Middle frontal gyrus (tissue), 1 donor: ENCODE results near the gene SERPINA3.
"Not testable (repeated sequence)": the region's sequence is repeated elsewhere in the genome, so short reads cannot be mapped to it uniquely, and the experiment has no call there.

Experiments used
- DNase-seq: peaks from one replicate; pipeline ENCODE4 v3.0.0-alpha.2; 2015; ENCODE audit warnings: low spot score; ENCODE audit errors: extremely low spot score

Gene SERPINA3

DNA sequence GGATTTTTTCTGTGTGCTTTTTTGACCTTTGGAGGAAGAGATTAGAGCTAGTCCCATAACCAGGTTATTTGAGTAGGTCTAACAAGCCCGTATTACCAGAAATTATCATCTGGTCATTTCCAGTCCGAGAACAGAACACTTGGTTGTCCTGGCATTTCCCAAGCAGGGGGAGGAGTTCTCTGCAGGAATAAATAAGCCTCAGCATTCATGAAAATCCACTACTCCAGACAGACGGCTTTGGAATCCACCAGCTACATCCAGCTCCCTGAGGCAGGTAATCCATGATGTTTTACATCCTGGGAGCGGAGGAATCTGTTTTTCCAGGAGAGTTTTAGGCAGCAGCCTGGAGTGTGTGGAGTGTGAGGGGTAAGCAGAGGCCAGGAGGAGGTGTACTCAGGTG is at the start of gene SERPINA3:
Gene SERPINA3 (plus strand): TSS at position 218 of the 400 bp plus-strand sequence. CDS start 2,051 bp downstream, outside the sequence.
- no peak for DNase-seq

DNA sequence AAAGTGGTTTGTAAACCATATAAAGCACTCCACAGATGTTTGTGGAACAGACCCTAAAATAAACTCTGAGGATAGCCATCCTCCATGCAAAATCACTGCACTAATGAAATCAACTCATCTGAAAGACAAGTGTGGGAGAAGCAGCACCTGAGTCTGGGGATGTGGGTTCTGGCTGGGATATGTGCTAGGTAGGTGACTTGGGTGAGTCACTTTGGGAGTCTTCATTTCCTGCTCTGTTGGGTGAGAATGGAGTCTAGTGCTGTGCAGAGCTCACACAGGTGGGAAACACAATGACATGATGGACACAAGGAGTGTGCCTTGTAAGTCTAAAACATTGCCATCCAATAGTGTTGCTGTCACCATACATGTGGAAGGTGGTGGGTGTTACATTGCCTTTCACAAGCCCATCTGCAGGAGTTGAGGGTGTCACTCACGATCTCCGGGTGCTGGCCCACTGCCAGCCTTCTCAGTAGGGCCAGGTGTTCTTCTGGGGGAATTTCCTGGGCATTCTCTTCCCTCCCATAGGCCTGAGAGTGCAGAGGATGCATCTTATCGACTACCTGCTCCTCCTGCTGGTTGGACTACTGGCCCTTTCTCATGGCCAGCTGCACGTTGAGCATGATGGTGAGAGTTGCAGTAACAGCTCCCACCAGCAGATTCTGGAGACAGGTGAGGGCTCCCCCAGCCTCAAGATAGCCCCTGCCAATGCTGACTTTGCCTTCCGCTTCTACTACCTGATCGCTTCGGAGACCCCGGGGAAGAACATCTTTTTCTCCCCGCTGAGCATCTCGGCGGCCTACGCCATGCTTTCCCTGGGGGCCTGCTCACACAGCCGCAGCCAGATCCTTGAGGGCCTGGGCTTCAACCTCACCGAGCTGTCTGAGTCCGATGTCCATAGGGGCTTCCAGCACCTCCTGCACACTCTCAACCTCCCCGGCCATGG is 49.0 kb upstream of the SERPINA3 start:
- no peak for DNase-seq

DNA sequence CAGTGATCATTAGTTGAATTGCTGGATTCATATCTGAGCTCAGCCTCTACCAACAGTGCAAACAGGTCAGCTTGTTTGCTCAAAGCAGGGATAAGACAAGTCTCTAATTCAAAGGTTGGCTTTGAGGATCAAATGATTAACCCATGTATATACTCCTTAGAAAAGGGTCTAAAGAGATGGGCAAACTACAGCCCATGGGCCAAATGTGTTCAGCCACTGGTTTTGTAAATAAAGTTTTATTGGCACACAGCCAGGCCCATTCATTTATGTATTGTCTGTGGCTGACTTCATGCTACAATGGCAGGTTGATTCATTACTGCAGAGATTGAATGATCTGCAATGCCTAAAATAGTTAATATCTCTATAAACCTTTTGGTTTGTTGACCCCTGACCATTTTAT is 47.8 kb upstream of the SERPINA3 start:
- no peak for DNase-seq

DNA sequence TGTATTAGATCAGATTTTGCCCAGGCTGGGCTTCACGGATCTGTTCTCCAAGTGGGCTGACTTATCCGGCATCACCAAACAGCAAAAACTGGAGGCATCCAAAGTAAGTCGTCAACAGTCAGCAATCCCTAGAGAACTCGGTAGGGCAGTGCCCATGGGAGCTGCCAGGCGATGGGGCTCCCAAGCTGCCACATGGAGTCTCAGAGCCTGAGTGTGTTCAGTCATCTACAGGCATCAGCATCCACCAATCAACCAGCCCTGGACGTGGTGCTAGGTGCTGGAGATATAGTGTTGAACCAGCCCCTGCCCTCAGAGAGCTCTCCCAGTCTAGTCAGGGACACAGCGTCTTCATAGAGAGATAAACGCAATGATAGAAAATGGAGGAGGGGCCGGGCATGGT is 44.0 kb upstream of the SERPINA3 start:
- DNase-seq, result no peak

DNA sequence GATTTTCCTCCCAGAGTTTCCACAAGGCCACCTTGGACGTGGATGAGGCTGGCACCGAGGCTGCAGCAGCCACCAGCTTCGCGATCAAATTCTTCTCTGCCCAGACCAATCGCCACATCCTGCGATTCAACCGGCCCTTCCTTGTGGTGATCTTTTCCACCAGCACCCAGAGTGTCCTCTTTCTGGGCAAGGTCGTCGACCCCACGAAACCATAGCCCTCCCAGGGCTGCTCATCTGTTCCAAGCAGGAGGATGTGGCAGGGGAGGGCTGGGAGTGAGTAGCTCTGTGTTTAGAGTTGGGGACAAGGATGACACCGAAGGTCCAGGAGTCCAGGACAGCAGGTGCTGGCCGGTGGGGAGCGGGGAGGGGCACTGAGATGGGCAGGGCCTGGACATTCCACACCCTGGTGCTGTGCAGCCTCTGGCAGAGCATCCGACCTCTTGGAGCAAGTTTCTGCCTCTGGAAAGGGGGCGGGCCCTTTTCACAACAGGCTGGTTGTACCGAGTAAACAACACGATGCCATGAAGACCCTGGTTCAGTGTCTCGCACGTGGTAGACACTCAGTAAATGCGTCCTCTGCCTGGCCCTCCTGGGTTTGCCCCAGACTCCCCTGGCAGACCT is 42.7 kb upstream of the SERPINA3 start:
- DNase-seq, result no peak

DNA sequence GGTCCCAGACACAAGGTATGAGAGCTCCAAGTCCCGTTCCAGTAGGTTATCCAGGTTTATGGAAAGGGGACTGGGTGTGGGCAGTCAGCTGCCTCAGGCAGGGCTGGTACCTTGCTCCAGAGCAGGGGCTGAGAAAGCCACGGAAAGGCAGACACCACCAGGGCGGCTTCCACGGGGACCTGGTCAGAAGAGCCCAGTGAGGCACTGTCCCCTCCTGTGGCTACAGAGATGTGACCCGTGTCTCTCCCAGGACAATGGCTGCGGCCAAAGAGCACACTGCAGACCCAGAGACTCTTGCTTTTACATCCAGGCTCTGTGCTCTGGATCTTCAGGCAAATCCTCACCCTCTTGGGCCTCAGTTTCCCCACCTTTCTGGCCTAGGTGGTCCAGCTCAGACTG is 42.2 kb upstream of the SERPINA3 start:
- DNase-seq, result no peak

DNA sequence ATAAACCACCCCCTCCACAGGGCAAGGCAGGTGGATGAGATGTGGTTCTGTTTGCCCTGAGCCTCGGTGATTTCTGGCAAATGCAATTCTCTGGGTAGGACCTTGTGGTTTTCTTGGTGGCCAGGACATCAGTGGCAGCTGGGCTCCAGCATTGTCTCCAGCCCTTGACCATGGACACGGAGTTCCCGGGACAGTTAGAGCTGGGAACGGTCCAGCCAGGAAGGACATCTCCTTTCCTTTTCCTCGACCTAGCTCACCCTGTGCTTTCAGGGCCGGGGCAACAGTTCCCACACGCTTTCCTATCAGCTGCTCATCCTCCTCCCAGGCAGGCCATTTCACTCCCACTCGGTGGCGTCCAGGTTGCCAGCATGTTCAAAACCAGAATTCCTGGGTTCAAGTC is 41.8 kb upstream of the SERPINA3 start:
- DNase-seq, result no peak

DNA sequence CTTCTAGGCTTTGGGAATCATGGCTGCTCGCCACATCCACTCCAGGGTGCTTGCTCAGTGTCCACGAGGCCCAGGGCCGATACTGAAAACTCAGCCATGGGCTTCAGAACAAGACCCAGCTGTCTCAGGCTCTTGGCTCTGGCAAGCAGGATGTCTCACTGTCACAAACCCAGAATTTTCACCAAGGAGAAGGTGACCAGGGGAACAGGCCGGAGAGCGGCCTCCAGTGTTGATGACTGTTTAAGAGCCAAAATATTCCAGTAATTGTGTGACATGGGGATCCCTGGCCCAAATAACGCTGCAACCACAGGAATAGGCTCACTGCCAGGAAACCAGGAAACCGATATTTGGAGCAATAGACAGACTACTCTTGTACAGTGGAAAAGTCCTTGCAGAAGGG is 40.8 kb upstream of the SERPINA3 start:
- no peak for DNase-seq

DNA sequence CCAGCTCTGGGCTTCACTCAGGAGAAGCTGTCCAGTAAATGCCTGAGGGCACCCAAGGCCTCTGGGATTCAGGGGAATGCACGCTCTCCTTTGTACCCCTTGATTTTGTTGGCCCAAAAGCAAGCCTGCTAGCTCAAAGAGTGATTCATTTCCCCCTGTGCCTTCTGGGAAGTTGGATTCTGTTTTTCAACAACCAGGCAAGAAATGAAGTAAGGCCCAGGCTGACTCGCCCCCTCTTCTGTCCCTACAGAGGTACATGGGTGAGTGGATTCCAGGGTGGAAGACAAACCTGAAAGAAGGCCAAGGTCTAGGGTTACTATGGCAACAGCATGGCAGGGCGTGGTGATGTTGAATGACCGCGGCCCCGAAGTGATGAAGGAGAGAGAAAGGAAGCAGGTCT is 40.2 kb upstream of the SERPINA3 start:
- DNase-seq, result no peak

DNA sequence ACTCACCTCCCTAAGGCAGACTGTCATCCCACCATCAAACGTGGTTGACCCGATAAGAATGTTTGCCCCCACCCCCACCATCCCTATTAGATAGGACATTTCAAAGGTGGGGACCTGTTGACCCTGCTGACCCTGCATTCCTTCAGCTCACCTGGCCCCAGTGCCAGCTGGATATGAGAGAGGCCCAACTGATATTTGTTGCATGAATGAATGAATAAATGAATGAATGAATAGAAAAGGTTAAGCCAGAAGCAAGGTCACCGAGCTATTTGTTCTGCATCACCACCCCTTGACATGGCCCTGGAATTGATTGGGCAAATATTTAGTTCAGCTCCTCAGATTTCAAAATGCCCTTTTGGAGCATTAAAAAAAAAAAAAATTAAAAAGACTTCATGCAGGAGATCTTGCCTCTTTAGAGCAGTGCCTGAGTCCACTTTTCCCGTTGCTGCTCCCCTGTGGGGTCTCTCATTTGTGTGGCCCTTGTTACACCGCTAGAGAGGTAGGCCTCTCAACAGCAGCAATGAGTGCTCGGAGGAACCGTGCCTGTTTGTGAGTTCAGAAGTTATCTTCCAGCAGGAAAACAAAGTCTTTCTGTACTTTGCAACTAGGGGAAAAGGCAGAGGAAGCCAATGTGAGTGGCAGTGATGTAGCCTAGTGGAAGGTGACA is 39.4 kb upstream of the SERPINA3 start:
- DNase-seq, result no peak

DNA sequence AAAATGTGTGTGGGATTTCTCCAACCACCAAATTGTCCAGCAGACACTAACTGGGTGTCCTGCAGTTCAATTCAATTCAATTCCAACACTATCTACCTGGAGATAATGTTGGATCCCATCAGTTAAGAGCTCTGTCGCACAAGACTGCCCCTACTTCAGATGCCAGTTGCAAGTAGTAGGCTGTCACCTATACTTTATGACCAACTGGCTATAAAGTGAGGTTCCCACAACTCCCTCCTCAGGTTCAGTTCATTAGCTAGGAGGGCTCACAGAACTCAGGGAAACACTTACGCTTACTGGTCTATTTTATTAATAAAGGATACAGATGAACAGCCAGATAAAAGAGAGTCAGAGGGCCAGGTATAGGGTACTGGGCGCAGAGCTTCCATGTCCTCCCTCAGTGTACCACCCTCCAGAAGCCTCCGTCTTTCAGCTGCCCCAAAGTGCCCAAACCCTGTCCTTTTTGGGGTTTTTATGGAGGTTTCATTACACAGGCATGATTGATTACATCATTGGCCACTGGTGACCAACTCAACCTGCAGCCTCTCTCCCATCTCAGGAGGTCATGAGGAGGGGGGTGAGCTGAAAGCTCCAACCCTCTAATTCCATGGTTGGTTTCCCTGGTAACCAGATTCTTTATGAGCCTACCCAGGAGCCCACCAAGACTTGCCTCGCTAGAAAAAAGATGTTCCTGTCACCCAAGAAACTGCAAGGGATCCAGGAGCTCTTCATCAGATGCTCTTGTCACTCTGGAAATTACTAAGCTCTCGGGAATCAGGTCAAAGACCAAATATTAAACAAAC is 38.5 kb upstream of the SERPINA3 start:
- no peak for DNase-seq

DNA sequence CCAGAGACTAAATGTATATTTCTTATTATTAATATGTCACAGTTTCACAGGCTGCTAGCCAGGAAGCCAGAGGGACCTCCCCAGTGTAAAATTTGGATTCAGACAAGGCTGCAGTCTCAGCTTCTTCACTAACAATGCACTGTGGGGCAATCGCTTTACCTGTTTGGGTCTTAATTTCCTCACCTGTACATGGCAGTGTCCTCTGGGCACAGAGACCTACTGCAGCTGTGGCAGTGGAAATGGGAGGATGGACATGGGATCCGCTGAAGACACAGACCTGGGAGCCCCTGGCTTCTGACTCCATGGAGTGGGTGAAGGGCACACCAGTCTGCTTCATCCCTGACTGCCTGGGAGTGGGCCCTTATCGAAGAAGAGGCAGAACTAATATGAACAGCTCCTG is 37.9 kb upstream of the SERPINA3 start:
- DNase-seq, result no peak

DNA sequence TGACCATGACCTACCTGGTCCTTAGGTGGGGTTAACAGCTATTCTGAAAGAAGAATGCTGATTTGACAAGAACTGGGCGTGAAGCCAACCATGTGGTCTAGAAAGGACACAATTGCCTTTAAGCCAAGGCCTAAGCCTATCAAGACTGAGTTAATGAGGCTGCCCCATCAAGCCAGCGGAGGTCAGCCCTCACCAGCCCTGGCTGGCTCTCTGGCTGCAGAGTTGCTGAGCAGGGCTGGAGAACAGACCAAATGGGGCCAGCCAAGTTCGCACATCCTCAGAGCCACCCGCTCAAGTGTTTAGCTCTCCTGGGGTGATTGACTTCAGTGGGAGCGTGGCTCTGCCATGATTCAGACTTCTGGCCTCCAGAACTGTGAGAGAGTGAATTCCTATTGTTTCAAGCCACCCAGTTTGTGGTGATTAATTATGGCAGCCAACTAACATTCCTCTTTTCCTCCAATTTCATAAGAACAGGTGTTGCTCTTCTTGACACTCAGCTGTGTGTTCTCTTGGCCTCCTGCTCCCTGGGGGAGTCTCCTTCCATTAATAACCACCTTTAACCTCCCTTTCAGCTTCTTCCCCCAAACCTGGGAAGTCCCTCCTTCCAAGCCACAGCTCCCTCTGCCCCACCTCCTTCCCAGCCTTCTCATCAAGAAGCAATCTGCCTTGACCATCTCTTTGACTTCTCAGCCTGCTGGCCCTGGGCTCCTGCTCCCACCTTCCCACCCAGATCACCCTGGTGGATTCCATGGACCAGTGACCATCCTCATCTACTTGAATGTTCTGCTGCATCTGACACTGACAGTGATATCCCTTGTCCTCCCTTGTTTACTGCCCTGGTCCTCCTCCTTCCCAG is 36.2 kb upstream of the SERPINA3 start:
- DNase-seq, result no peak

DNA sequence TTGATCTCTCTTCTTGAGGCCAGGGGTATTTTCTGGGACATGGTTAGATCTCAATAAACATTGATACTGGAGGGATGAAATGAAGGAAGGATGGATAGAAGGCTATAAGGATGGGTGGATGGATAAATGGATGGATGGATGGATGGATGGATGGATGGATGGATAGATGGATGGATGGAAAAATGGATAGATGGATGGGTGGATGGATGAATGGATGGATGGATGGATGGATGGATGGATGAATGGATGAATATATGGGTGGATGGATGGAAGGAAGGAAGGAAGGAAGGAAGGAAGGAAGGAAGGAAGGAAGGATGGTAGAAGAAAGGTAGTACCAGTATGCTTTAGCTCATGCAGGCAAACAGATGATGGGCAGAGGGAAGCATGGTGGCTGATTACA is 34.7 kb upstream of the SERPINA3 start:
- not testable (repeated sequence) for DNase-seq

DNA sequence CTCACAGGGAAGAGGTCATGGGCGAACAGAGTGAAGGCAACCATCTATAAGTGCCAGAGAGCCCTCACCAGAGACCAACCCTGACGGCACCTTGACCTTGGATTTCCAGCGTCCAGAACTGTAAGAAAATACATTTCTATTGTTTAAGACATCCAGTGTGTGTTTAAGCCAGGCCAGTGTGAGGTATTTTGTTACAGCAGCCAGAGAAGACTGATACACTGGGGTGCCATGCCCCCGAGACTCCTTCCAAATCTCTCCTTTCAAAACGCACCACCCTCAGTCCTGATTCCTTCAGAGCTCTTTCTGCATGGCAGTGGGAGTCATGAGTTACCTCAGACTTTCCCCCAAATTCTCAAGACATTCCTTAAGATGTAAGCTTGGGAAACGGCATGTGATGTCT is 33.5 kb upstream of the SERPINA3 start:
- DNase-seq, result no peak

DNA sequence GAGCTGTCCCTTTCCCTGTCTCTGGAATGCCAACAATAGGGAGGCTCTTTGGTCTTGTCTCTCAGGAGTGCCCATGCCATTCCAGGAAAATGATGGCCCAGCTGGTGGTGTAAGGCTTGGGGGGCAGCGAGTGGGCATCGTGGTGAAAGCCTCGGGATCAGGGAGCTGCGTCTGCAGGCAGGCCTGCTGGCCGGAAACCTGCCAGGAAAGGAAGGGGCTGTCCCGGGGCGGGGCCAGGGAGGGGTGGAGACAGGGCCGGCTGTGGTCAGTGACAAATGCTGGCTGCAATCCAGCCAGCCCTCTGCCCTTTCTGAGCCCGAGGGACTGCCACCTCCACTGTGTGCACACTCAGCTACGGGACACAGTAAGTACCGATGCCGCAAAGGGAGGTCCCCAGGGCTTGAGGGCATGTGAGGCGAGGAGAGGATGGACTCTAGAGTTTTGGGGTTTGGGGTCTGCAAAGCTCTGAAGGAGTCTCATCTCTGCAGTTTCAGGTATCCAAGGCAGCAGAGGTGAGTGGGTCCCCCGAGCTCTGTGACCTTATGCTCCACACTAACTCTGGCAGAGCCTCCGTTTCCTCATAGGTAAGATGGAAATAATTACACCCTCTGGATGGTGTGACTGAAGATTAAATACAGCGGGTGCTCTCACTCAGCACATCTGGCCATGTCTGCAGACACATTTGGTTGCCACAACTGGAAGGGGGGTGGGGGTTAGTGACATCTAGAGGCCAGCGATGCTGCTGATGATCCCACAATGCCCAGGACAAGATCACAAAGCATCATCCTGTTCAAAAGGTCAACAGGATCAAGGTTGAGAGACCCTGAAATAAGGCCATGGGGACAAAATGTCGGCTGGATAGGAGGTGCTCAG is 30.8 kb upstream of the SERPINA3 start, which contains the start of gene SERPINA5:
Gene SERPINA5 (plus strand): TSS at position 300 of the 873 bp plus-strand sequence. CDS start 5,937 bp downstream, outside the sequence.
- no peak for DNase-seq

DNA sequence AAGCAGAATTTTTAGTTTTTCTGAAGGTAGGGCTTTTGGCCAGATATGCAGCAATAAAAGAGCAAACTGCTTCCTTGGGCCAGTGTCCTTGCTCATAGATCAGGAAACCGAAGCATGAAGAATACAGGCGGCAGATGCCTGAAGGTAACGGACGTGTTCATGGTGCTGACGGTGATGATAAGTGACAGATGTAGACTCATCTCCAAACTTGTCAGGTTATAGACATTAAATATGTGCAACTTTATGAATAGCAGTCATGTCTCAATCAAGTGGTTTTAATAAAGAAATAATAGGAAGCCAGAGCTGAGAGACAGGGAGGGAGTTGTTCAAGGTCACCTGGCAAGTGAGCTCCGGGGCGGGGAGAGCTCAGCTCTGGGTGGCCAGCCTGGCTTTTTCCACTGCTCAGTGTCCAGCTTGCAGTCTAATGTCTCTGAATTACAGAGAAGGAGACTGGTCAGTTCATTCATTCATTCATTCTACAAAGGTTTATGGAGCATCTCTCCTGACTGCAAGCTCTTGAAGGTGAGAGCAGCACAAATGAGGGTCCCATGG is 29.9 kb upstream of the SERPINA3 start:
- no peak for DNase-seq

DNA sequence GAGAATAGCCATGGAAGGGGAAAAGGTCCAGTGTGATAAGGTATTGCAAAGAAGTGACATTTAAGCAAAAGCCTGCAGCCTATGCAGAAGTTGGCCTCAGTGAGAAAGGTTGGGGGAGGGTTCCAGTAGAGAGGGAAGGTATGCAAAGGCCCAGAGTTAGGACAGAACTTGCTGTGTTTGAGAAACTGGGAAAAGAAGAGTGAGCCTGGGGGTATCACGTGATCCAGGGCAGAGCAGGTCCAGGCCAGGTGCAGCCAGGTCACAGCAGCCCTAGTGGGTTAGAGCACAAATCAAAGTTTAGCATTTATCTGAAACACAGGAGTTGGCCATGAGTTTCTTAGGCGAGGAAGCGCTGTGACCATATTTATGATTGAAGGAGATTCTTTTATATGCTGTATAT is 29.3 kb upstream of the SERPINA3 start:
- no peak for DNase-seq

DNA sequence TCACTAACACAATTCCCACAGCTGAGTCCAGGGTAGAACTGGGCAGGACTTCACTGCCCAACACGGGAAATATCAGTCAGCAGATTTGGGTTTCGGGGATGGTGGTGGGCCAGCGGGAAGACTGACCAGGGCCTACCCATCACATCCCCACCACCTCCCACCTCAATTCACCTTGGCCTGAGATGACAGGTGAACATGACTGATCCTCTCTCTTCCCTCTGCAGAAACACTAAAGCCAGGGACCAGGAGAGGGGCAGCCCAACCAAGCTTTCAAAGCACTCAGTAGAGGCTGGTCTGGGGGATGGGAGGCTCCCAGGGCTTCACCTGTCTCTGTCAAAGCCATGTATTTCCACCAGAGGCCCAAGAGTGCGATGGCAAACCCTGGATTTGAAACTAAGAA is 28.6 kb upstream of the SERPINA3 start:
- DNase-seq, result no peak
